CD14-positive monocyte (primary cell): ENCODE data around the gene SNX30. TPM values are rescaled to one million over a fixed set of nuclear protein-coding genes. Genes with fewer than 3 reads are reported as not detected.

Experiments
- DNase-seq, 3 donors: peaks; one replicate each; pipeline ENCODE4 v3.0.0-alpha.2; 2011 to 2022
- H2AFZ ChIP-seq: 2 replicates; pipeline ENCODE4 v1.6.0; 2012; ENCODE audit warnings: mild to moderate bottlenecking, low read depth, low read length, inconsistent platforms; ENCODE audit not compliant: insufficient read depth, poor library complexity, severe bottlenecking
- H3K27ac ChIP-seq, 2 donors: 1 replicate in 1 of 2; 2 replicates in 1 of 2; pipeline ENCODE4 v1.5.1; 2012 to 2013; ENCODE audit warnings: low read length in 2 of 2, control low read depth in 1 of 2, inconsistent platforms in 1 of 2, low read depth in 1 of 2, mild to moderate bottlenecking in 1 of 2
- H3K27me3 ChIP-seq, 2 donors: one replicate each; pipeline versions ENCODE4 v1.6.0 to v1.6.1; 2011 to 2013; ENCODE audit warnings: low read length in 2 of 2; ENCODE audit not compliant: control insufficient read depth in 2 of 2, insufficient read depth in 2 of 2
- H3K36me3 ChIP-seq, 2 donors: replicated peaks in 1 of 2; 1 replicate in 1 of 2; 2 replicates in 1 of 2; pipeline versions ENCODE4 v1.5.1 to v1.6.1; 2012 to 2013; ENCODE audit warnings: low read length in 2 of 2, control low read depth in 1 of 2, inconsistent platforms in 1 of 2, mild to moderate bottlenecking in 1 of 2; ENCODE audit not compliant: insufficient read depth in 2 of 2, control insufficient read depth in 1 of 2
- H3K4me1 ChIP-seq, 2 donors: 1 replicate in 1 of 2; 2 replicates in 1 of 2; pipeline versions ENCODE4 v1.5.1 to v1.6.1; 2012 to 2013; ENCODE audit warnings: low read length in 2 of 2, control low read depth in 1 of 2, inconsistent platforms in 1 of 2, mild to moderate bottlenecking in 1 of 2, moderate library complexity in 1 of 2; ENCODE audit not compliant: insufficient read depth in 2 of 2, control insufficient read depth in 1 of 2
- H3K4me2 ChIP-seq: replicated peaks from 2 replicates; pipeline ENCODE3; 2012; ENCODE audit warnings: low read length, moderate library complexity, mild to moderate bottlenecking; ENCODE audit not compliant: poor library complexity, severe bottlenecking; ENCODE audit errors: extremely low read depth
- H3K4me3 ChIP-seq, 3 experiments: fragments of 200-600 bp in 1 of 3; sonication (generic) in 1 of 3; replicated peaks in 1 of 3; 1 replicate in 2 of 3; 2 replicates in 1 of 3; pipeline ENCODE4 v1.5.1; 2011 to 2013; ENCODE audit warnings: low read length in 3 of 3, mild to moderate bottlenecking in 3 of 3, control low read depth in 2 of 3, low read depth in 2 of 3, inconsistent platforms in 1 of 3, moderate library complexity in 1 of 3
- H3K79me2 ChIP-seq: 2 replicates; pipeline ENCODE4 v1.6.0; 2012; ENCODE audit warnings: mild to moderate bottlenecking, control low read depth, inconsistent platforms, low read length, moderate library complexity; ENCODE audit not compliant: insufficient read depth
- H3K9ac ChIP-seq: 2 replicates; pipeline ENCODE4 v1.6.0; 2017; ENCODE audit warnings: low read length, mild to moderate bottlenecking; ENCODE audit not compliant: insufficient read depth, poor library complexity, severe bottlenecking
- H3K9me3 ChIP-seq, 2 donors: replicated peaks in 1 of 2; 1 replicate in 1 of 2; 2 replicates in 1 of 2; pipeline versions ENCODE4 v1.5.1 to v1.6.1; 2012 to 2013; ENCODE audit warnings: low read length in 2 of 2, control low read depth in 1 of 2; ENCODE audit not compliant: control insufficient read depth in 1 of 2, insufficient read depth in 1 of 2
- H4K20me1 ChIP-seq: 2 replicates; pipeline ENCODE4 v1.6.0; 2012; ENCODE audit warnings: mild to moderate bottlenecking, low read length, control low read depth, moderate library complexity; ENCODE audit not compliant: insufficient read depth
- H3K27ac Mint-ChIP-seq, 7 donors: one replicate each; pipeline ENCODE4 v1.8.0; 2020; ENCODE audit warnings: mild to moderate bottlenecking in 7 of 7, mixed read lengths in 7 of 7, moderate library complexity in 6 of 7, inconsistent platforms in 2 of 7
- H3K27me3 Mint-ChIP-seq, 3 donors: one replicate each; pipeline ENCODE4 v1.8.0; 2021 to 2022; ENCODE audit warnings: low read depth in 3 of 3, mild to moderate bottlenecking in 3 of 3, mixed read lengths in 3 of 3, moderate library complexity in 3 of 3, inconsistent platforms in 1 of 3
- H3K36me3 Mint-ChIP-seq, 2 donors: one replicate each; pipeline ENCODE4 v1.8.0; 2020; ENCODE audit warnings: mixed read lengths in 2 of 2, inconsistent platforms in 1 of 2, mild to moderate bottlenecking in 1 of 2
- H3K4me1 Mint-ChIP-seq: one replicate; pipeline ENCODE4 v1.8.0; 2020; ENCODE audit warnings: mild to moderate bottlenecking, mixed read lengths
- H3K4me3 Mint-ChIP-seq, 2 donors: one replicate each; pipeline ENCODE4 v1.8.0; 2020; ENCODE audit warnings: mild to moderate bottlenecking in 2 of 2, mixed read lengths in 2 of 2, moderate library complexity in 1 of 2
- H3K9me3 Mint-ChIP-seq, 7 donors: one replicate each; pipeline ENCODE4 v1.8.0; 2020 to 2022; ENCODE audit warnings: mixed read lengths in 7 of 7, mild to moderate bottlenecking in 6 of 7, moderate library complexity in 6 of 7, inconsistent platforms in 2 of 7
- WGBS: methylation state at CpG from one replicate; pipeline ENCODE4 v1.1.5; 2013; ENCODE audit warnings: missing lambda C conversion rate; ENCODE audit not compliant: insufficient coverage; 5-methylcytosine and 5-hydroxymethylcytosine counted together
- intact Hi-C, 2 donors: fragments of 100-400 bp; cut with micrococcal nuclease; formaldehyde crosslinking; loops; one replicate each; pipeline versions ENCODE4 v1.15.0 to v1.15.1; 2023
- polyA plus RNA-seq, 3 donors: library from polyadenylated mRNA; depleted of rRNA in 1 of 3; unstranded in 2 of 3; stranded (reverse) in 1 of 3; fragments of 300-500 nt in 2 of 3; fragments of >200 nt in 1 of 3; fragmentation: Illumina TruSeq in 2 of 3; gene quantifications; 1 replicate in 2 of 3; 2 replicates in 1 of 3; pipeline ENCODE4 v1.2.3, GENCODE V29; 2012 to 2021
- TF ChIP-seq, protein P1 (sequence below): fragments of 200-600 bp; IDR thresholded peaks from one replicate; pipeline ENCODE4 v1.8.0; 2022; ENCODE audit warnings: antibody characterized with exemption, mild to moderate bottlenecking

SNX30 gene
- polyA plus RNA-seq, 3 donors: 10.3 to 31.3 (median 10.4) TPM

DNA sequence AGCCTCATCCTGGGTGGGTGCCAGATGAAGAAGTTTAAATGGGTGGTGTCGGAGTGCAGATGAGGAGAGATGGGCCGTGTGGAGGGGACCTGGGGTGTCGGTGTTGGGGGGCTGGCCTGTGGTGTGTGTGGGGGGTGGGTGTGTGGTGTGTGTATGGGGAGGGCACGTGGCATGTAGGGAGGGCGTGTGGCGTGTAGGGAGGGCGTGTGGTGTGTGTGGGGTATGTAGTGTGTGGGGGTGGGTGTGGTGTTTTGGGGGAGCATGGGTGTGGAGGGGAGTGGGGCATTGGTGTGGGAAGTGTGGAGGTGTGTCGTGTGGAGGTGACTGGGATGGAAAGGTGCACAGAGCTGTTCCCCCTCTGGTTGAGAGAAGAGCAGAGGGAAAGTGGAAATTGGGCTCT lies 105.6 kb downstream of the SNX30 start:
- Histone ChIP-seq H3K4me3 (no peak overlapping the region), H3K27ac (peak overlapping the region in 1 of 2 donors; percentile 97), H3K4me2 (no peak overlapping the region), H3K27me3 (no peaks in the 10 kb centered on the region), H2AFZ (no peak overlapping the region), H4K20me1 (no peaks in the 10 kb centered on the region), H3K9ac (no peak overlapping the region), H3K9me3 (no peaks in the 10 kb centered on the region), H3K79me2 (peaks cover 47% of the 10 kb centered on the region), H3K4me1 (peaks cover 76 to 80% of the 10 kb centered on the region in 2 donors), H3K36me3 (peaks cover 4 to 34% of the 10 kb centered on the region in 2 donors)
- DNase-seq: no peak
- TF ChIP-seq, protein P1, sequence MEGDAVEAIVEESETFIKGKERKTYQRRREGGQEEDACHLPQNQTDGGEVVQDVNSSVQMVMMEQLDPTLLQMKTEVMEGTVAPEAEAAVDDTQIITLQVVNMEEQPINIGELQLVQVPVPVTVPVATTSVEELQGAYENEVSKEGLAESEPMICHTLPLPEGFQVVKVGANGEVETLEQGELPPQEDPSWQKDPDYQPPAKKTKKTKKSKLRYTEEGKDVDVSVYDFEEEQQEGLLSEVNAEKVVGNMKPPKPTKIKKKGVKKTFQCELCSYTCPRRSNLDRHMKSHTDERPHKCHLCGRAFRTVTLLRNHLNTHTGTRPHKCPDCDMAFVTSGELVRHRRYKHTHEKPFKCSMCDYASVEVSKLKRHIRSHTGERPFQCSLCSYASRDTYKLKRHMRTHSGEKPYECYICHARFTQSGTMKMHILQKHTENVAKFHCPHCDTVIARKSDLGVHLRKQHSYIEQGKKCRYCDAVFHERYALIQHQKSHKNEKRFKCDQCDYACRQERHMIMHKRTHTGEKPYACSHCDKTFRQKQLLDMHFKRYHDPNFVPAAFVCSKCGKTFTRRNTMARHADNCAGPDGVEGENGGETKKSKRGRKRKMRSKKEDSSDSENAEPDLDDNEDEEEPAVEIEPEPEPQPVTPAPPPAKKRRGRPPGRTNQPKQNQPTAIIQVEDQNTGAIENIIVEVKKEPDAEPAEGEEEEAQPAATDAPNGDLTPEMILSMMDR: no peak
- no peak overlapping the region for H3K4me3 Mint-ChIP-seq
- intact Hi-C loops: loop anchor here in 1 of 2 donors (5.0 kb wide), 1 partner anchor 104 kb away; the partner anchor contains the start of gene SNX30
- peaks cover 0 to 1% (median 0%) of the 10 kb centered on the region in 7 donors for H3K9me3 Mint-ChIP-seq
- peaks cover 35 to 60% of the 10 kb centered on the region in 2 donors for H3K36me3 Mint-ChIP-seq
- 97% methylated on average over 8 of the region's 8 CpGs for WGBS
- peak overlapping the region in 3 of 7 donors; percentile 63 to 97 (median 81) for H3K27ac Mint-ChIP-seq
- peaks cover 86% of the 10 kb centered on the region for H3K4me1 Mint-ChIP-seq
- H3K27me3 Mint-ChIP-seq: peaks cover 0 to 2% (median 0%) of the 10 kb centered on the region in 3 donors

DNA sequence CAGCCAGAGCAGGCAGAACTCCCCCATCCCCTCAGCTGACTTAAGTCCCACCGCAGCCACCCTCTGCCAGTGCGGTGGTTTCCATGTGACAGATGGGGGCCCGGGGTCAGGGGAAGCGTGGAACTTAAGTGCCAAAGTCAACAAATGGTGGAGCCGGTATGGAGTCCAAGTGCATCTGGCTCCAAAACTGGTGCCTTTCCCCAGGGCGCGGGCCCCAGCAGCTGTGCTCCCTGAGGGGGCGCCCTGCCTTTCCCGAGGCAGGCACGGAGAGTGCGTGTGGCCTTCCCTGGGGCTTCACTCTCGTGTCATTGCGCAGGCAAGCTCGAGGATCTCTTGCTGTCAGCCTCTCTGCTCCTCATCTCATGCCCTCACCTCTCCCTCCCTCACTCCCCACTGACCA lies 106.3 kb downstream of the SNX30 start:
- Histone ChIP-seq H2AFZ (no peak overlapping the region), H3K36me3 (peaks cover 4 to 28% of the 10 kb centered on the region in 2 donors), H3K79me2 (peaks cover 51% of the 10 kb centered on the region), H3K27me3 (no peaks in the 10 kb centered on the region), H3K4me2 (no peak overlapping the region), H3K9ac (no peak overlapping the region), H3K9me3 (no peaks in the 10 kb centered on the region), H3K27ac (peak overlapping the region; percentile 82 to 97), H3K4me1 (peaks cover 83 to 87% of the 10 kb centered on the region in 2 donors), H3K4me3 (no peak overlapping the region), H4K20me1 (no peaks in the 10 kb centered on the region)
- peak overlapping the region; percentile 94 to 100 (median 99) for H3K27ac Mint-ChIP-seq
- H3K27me3 Mint-ChIP-seq: no peaks in the 10 kb centered on the region
- TF ChIP-seq, protein P1: no peak
- intact Hi-C loops: loop anchor here in 1 of 2 donors (5.0 kb wide), 1 partner anchor 105 kb away; the partner anchor contains the start of gene SNX30
- H3K4me1 Mint-ChIP-seq: peaks cover 89% of the 10 kb centered on the region
- peaks cover 28 to 57% of the 10 kb centered on the region in 2 donors for H3K36me3 Mint-ChIP-seq
- peaks cover 0 to 1% (median 0%) of the 10 kb centered on the region in 7 donors for H3K9me3 Mint-ChIP-seq
- DNase-seq: no peak
- H3K4me3 Mint-ChIP-seq: no peak overlapping the region
- 99% methylated on average over 7 of the region's 14 CpGs for WGBS
